ENCODE results near the gene RPS21. TPM values are rescaled to one million over a fixed set of nuclear protein-coding genes. Genes with fewer than 3 reads are reported as not detected.
"Not testable (repeated sequence)": the region's sequence is repeated elsewhere in the genome, so short reads cannot be mapped to it uniquely, and the experiment has no call there.

Gene RPS21
- total RNA-seq, 2 experiments from 2014 or later = 1,751 to 1,764 TPM

DNA sequence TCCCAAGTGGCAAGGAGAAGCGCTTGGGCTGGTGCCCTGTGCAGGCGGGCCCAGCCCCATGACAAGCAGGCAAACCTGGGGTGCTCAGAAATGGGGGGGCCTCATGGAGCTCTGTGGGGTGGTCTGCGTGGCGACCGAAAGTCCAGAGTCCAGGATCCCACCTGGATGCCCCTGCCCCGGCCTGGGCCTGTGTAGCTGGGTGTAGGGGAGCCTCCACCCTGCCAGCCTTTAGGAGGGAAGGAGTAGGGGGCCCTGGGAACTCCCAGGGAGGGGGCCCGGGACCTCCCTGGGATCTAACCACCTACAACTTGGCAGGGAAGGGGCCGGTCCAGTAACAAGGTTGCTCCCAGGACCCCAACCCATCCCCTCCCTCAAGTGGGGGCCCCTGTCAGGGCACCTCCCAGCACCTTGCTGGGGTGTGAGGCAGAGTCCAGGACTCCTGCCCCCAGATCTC, 15.3 kb upstream of the RPS21 start:
- ChIA-PET CTCF (no interaction called here), POLR2A (no interaction called here)
- Mint-ChIP-seq H3K36me3 (ENCODE audit: low read depth) (no peaks in the 10 kb centered on the region), H3K9me3 (no peaks in the 10 kb centered on the region), H3K27ac (no peak overlapping the region), H3K27me3 (peaks cover 20% of the 10 kb centered on the region), H3K4me1 (peaks cover 4% of the 10 kb centered on the region), H3K4me3 (no peak overlapping the region)
- no peak for DNase-seq

- Mint-ChIP-seq H3K9me3 (no peaks in the 10 kb centered on the region), H3K4me3 (no peak overlapping the region), H3K36me3 (ENCODE audit: low read depth) (no peaks in the 10 kb centered on the region), H3K27me3 (peaks cover 20% of the 10 kb centered on the region), H3K27ac (no peak overlapping the region), H3K4me1 (peaks cover 4% of the 10 kb centered on the region)
- ChIA-PET POLR2A (no interaction called here), CTCF (no interaction called here)
- DNase-seq = no peak
These were observed 14.6 kb upstream of the RPS21 start for GRCh38 chr20:62372042-62372993.

DNA sequence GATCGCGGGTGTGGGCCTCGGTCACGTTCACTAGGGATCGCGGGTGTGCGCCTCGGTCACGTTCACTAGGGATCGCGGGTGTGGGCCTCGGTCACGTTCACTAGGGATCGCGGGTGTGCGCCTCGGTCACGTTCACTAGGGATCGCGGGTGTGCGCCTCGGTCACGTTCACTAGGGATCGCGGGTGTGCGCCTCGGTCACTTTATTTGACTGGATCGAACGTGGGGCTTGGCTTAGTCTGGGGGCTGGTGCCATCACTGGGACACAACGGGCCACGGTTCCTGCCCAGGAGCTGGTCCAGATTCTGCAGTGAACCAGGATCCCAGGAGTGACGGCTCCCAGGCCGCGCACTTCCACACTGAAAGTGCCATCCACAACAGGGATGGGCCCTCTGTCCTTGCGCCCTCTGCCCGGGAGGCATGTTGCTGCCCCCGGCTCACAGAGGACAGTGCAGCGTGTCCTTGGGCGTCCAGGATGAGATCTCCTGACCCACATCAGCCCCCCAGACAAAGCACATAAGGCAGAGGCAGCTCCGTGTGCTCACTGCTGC, 13.2 kb upstream of the RPS21 start:
- H3K4me1 Mint-ChIP-seq; DNase-seq; H3K9me3 Mint-ChIP-seq; CTCF ChIA-PET; H3K27ac Mint-ChIP-seq; POLR2A ChIA-PET; H3K4me3 Mint-ChIP-seq; H3K36me3 Mint-ChIP-seq (ENCODE audit: low read depth): not testable (repeated sequence)
- H3K27me3 Mint-ChIP-seq = peaks cover 11% of the 10 kb centered on the region

DNA sequence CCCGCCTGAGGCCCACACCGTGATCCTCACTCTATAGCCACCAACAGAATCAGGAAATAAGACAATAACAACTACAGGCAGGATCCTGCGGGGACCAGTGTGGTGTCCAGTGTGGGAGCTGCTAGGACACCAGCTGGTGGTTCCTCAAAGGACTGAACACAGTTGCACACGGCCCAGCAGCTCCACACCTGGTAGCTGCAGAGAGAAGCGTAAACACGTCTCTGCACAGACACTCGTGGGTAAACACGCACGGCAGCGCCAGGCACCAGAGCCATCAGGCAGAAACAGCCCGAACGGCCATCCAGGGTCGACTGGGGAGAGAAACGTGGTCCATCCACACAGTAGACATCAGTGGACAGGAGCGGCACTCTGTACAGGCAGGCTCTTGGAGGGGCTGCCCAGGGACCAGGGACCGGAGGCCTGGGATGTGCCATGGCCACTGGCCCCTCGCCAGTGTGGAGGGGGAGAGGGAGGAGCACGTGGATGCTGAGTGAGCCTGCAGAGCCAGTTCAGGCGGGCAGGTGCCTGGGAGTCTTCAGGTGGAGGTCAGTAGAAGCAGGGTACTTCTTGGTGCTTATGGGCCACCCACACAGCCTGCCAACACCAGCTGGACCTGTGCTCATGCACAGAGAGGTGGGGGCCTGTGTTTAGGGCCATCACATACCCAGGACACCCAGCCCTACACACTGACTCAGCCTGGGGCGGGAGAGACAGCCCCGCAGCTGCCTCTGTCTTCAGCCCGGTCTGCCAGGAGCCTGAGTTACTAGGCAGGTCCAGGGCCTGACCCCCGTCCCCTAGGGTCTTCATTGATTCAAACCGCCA, 12.4 kb upstream of the RPS21 start:
- no peaks in the 10 kb centered on the region for H3K4me1 Mint-ChIP-seq
- H3K27me3 Mint-ChIP-seq = peaks cover 3% of the 10 kb centered on the region
- CTCF ChIA-PET = interaction anchor here (1.7 kb wide), 1 partner anchor 74 kb away, joined by 6 read pairs; no protein-coding TSS in a partner anchor
- POLR2A ChIA-PET = no interaction called here
- no peaks in the 10 kb centered on the region for H3K36me3 Mint-ChIP-seq (ENCODE audit: low read depth)
- no peak overlapping the region for H3K4me3 Mint-ChIP-seq
- no peak overlapping the region for H3K27ac Mint-ChIP-seq
- DNase-seq = no peak
- no peaks in the 10 kb centered on the region for H3K9me3 Mint-ChIP-seq

GRCh38 chr20:62376112-62377063, 10.5 kb upstream of the RPS21 start:
- no peaks in the 10 kb centered on the region for H3K36me3 Mint-ChIP-seq (ENCODE audit: low read depth)

DNA sequence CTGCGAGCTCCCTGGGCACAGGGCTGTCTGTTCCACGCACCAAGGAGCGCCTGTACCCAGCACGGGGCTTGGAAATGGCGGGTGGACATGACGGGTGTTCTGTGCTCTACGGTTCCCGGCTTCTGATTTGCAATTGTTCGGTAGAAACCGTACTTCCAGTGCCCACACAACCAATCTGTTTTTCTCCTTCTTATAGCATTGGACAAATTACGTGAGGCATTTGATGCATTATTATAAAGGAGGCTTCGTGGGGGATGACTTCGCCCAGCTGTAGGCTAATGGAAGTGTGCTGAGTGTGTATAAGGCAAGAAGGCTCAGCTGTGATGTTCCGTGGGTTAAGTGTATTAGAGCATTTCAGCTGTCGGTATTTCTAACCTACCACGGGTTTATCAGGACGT, 9.8 kb upstream of the RPS21 start:
- peaks cover 5% of the 10 kb centered on the region for H3K36me3 Mint-ChIP-seq (ENCODE audit: low read depth)
- H3K4me3 Mint-ChIP-seq = no peak overlapping the region
- H3K27me3 Mint-ChIP-seq = peaks cover 3% of the 10 kb centered on the region
- H3K4me1 Mint-ChIP-seq = peaks cover 3% of the 10 kb centered on the region
- ChIA-PET CTCF (no interaction called here), POLR2A (no interaction called here)
- DNase-seq = no peak
- H3K9me3 Mint-ChIP-seq = peaks cover 4% of the 10 kb centered on the region
- no peak overlapping the region for H3K27ac Mint-ChIP-seq

More at GRCh38 chr20:62376112-62377063, 10.5 kb upstream of the RPS21 start:
- ChIA-PET POLR2A (no interaction called here), CTCF (interaction anchor here (1.7 kb wide), 1 partner anchor 75 kb away, joined by 6 read pairs; no protein-coding TSS in a partner anchor)
- DNase-seq = no peak
- Mint-ChIP-seq H3K9me3 (no peaks in the 10 kb centered on the region), H3K27ac (no peak overlapping the region), H3K4me1 (no peaks in the 10 kb centered on the region), H3K27me3 (peaks cover 3% of the 10 kb centered on the region), H3K4me3 (no peak overlapping the region)

- Mint-ChIP-seq H3K27ac (no peak overlapping the region), H3K4me3 (no peak overlapping the region), H3K4me1 (peaks cover 6% of the 10 kb centered on the region), H3K9me3 (peaks cover 4% of the 10 kb centered on the region), H3K27me3 (peaks cover 3% of the 10 kb centered on the region), H3K36me3 (ENCODE audit: low read depth) (peaks cover 9% of the 10 kb centered on the region)
- DNase-seq = no peak
- ChIA-PET POLR2A (no interaction called here), CTCF (no interaction called here)
These were observed 9.2 kb upstream of the RPS21 start for GRCh38 chr20:62377615-62378178.

- Mint-ChIP-seq H3K36me3 (ENCODE audit: low read depth) (peaks cover 11% of the 10 kb centered on the region), H3K4me1 (peaks cover 9% of the 10 kb centered on the region), H3K27me3 (no peaks in the 10 kb centered on the region), H3K27ac (no peak overlapping the region), H3K4me3 (no peak overlapping the region), H3K9me3 (peaks cover 4% of the 10 kb centered on the region)
- CTCF ChIA-PET = no interaction called here
- POLR2A ChIA-PET = no interaction called here
- no peak for DNase-seq
These were observed 8.7 kb upstream of the RPS21 start for GRCh38 chr20:62378215-62378614.

- ChIA-PET POLR2A (no interaction called here), CTCF (no interaction called here)
- Mint-ChIP-seq H3K27me3 (no peaks in the 10 kb centered on the region), H3K4me1 (peaks cover 33% of the 10 kb centered on the region), H3K9me3 (peaks cover 4% of the 10 kb centered on the region), H3K27ac (no peak overlapping the region), H3K4me3 (no peak overlapping the region), H3K36me3 (ENCODE audit: low read depth) (peaks cover 16% of the 10 kb centered on the region)
- no peak for DNase-seq
These were observed 5.6 kb upstream of the RPS21 start for GRCh38 chr20:62381202-62381797.

DNA sequence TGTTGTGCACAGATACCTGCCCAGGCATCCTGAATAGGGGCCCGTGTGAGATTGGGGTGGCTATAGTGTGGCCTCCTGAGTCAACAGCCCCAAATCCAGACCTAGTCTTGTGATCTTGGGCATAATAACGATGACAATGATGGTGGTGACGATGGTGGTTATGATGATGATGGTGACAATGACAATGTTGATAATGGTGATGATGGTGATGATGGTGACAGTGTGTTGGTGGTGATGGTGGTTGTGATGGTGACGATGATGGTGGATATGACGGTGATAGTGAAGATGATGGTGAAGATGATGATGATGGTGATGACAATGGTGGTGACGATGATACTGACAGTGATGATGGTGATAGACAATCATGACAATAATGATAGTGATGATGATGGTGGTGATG, 5.1 kb upstream of the RPS21 start:
- no peak for DNase-seq
- peaks cover 4% of the 10 kb centered on the region for H3K9me3 Mint-ChIP-seq
- CTCF ChIA-PET = interaction anchor here (0.9 to 2.5 kb wide), 4 partner anchors 14 to 260 kb away, joined by 3 to 21 read pairs (median 8); partner anchors contain the start of genes LAMA5 and LSM14B
- no peak overlapping the region for H3K27ac Mint-ChIP-seq
- POLR2A ChIA-PET = no interaction called here
- H3K36me3 Mint-ChIP-seq (ENCODE audit: low read depth) = peaks cover 19% of the 10 kb centered on the region
- peaks cover 33% of the 10 kb centered on the region for H3K4me1 Mint-ChIP-seq
- H3K27me3 Mint-ChIP-seq = no peaks in the 10 kb centered on the region
- H3K4me3 Mint-ChIP-seq = no peak overlapping the region

DNA sequence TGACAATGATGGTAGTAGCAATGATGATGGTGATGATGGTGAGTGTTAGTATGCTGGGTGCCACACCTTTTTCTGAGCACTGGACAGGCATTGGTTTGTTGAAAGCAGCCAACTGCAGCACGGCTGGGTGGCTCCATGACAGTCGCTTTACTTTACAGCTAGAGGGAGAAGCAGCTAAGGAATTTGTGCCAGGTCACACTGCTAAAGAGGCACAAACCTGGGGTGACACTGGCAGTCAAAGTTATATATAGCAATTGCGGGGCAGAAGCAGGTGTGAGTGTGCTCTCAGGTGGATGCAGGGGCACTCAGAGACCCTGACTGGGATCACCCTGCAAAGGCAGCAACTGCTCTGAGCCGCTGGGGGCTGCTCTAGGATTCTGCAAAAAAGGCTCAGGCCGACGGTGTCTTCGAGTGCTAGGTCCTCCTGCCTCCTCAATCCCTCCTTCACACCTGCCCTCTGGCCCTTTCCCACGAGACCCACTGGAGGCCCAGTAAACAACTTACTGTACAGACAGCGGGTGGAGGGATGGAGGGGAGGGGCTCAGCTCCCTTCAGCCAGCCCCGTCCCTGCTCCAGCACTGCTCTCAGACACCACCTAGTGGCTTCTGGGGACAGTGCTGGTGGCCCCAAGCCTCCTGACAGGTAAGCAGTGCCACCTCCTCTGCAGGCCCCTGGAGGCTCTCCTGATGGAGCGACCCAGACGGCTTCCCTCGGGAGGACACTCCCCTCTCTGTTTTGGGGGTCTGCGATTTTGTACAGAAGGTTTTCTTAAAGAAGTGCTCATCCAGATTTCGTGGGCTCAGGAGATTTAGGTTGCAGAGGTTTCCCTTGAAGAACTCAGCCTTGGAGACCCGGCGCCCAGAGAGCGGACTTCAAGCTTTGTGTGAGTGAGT, 4.4 kb upstream of the RPS21 start:
- H3K9me3 Mint-ChIP-seq = peaks cover 4% of the 10 kb centered on the region
- H3K27ac Mint-ChIP-seq = no peak overlapping the region
- DNase-seq = peak; percentile 80
- POLR2A ChIA-PET = interaction anchor here (1.1 to 1.2 kb wide), 2 partner anchors 81 to 264 kb away, joined by 3 to 5 read pairs; no protein-coding TSS in a partner anchor
- no peaks in the 10 kb centered on the region for H3K27me3 Mint-ChIP-seq
- H3K4me3 Mint-ChIP-seq = no peak overlapping the region
- H3K4me1 Mint-ChIP-seq = peaks cover 35% of the 10 kb centered on the region
- H3K36me3 Mint-ChIP-seq (ENCODE audit: low read depth) = peaks cover 23% of the 10 kb centered on the region
- CTCF ChIA-PET = interaction anchor here (0.6 to 2.5 kb wide), 9 partner anchors 9 to 261 kb away, joined by 3 to 21 read pairs (median 5); partner anchors contain the start of genes LAMA5 and LSM14B
